SK-N-SH (cell line): ENCODE measurements around the gene ZCCHC7. TPM values are rescaled to one million over a fixed set of nuclear protein-coding genes. Genes with fewer than 3 reads are reported as not detected.

ENCODE experiments used
- CTCF ChIA-PET: fragments of 300-600, 350-600 bp; formaldehyde crosslinking; extraction: SDS; loops from one replicate; lab custom pipeline; 2021; lab: Yijun Ruan, JAX
- POLR2A ChIA-PET: fragments of 350-600 bp; sonication (Branson Sonifier 250); formaldehyde crosslinking; extraction: SDS; loops from one replicate; lab custom pipeline; 2020; ENCODE audit warnings: antibody characterized with exemption, inconsistent platforms; lab: Yijun Ruan, JAX
- DNase-seq: peaks from one replicate; pipeline ENCODE4 v3.0.0; 2012
- H2AFZ ChIP-seq: fragments of 200-600 bp; sonication (generic); 2 replicates; pipeline ENCODE4 v1.8.1; 2016; ENCODE audit warnings: antibody characterized with exemption, mild to moderate bottlenecking, low read depth
- H3F3A ChIP-seq: fragments of 200-600 bp; sonication (generic); replicated peaks from 2 replicates; pipeline ENCODE3; 2016; ENCODE audit warnings: antibody characterized with exemption, mild to moderate bottlenecking; ENCODE audit not compliant: insufficient read depth
- H3K27ac ChIP-seq, 2 experiments: fragments of 200-500 bp in 1 of 2; fragments of 200-600 bp in 1 of 2; sonication (Bioruptor generic) in 1 of 2; sonication (generic), shearing (Covaris generic) in 1 of 2; 2 replicates each; pipeline versions ENCODE4 v1.5.1 to v1.6.1; 2014 to 2016; ENCODE audit warnings: low read depth in 2 of 2, inconsistent platforms in 1 of 2, low read length in 1 of 2, mild to moderate bottlenecking in 1 of 2, mixed read lengths in 1 of 2
- H3K27me3 ChIP-seq: fragments of 200-600 bp; sonication (generic), shearing (Covaris generic); 2 replicates; pipeline ENCODE4 v1.6.1; 2016; ENCODE audit warnings: mixed run types; ENCODE audit not compliant: insufficient read depth
- H3K36me3 ChIP-seq, 2 experiments: fragments of 200-500 bp in 1 of 2; fragments of 200-600 bp in 1 of 2; sonication (Bioruptor generic) in 1 of 2; sonication (generic) in 1 of 2; replicated peaks in 1 of 2; 2 replicates each; pipeline versions ENCODE3 to v1.5.1; 2014 to 2016; ENCODE audit warnings: low read length in 1 of 2, mild to moderate bottlenecking in 1 of 2; ENCODE audit not compliant: insufficient read depth in 2 of 2, control insufficient read depth in 1 of 2
- H3K4me1 ChIP-seq, 2 experiments: fragments of 200-500 bp in 1 of 2; fragments of 200-600 bp in 1 of 2; sonication (Bioruptor generic) in 1 of 2; sonication (generic), shearing (Covaris generic) in 1 of 2; 2 replicates each; pipeline versions ENCODE4 v1.5.1 to v1.6.1; 2014 to 2016; ENCODE audit warnings: low read depth in 1 of 2, low read length in 1 of 2, mixed run types in 1 of 2; ENCODE audit not compliant: insufficient read depth in 2 of 2, control insufficient read depth in 1 of 2
- H3K4me2 ChIP-seq: fragments of 200-600 bp; sonication (generic), shearing (Covaris generic); 2 replicates; pipeline ENCODE4 v1.6.1; 2017; ENCODE audit warnings: mixed run types
- H3K4me3 ChIP-seq, 2 experiments: fragments of 200-500 bp in 1 of 2; fragments of 200-600 bp in 1 of 2; sonication (Bioruptor generic) in 1 of 2; sonication (generic), shearing (Covaris generic) in 1 of 2; 2 replicates each; pipeline versions ENCODE4 v1.5.1 to v1.8.1; 2014 to 2016; ENCODE audit warnings: low read depth in 2 of 2, inconsistent platforms in 1 of 2, low read length in 1 of 2, mild to moderate bottlenecking in 1 of 2, mixed read lengths in 1 of 2, moderate library complexity in 1 of 2
- H3K79me2 ChIP-seq: fragments of 200-600 bp; sonication (generic); 2 replicates; pipeline ENCODE4 v1.8.1; 2017; ENCODE audit warnings: mild to moderate bottlenecking; ENCODE audit not compliant: insufficient read depth
- H3K9ac ChIP-seq: fragments of 200-600 bp; sonication (generic); 2 replicates; pipeline ENCODE4 v1.6.1; 2017; ENCODE audit warnings: mixed run types
- H3K9me2 ChIP-seq: fragments of 200-600 bp; sonication (generic); 2 replicates; pipeline ENCODE4 v1.6.1; 2017; ENCODE audit warnings: mixed run types
- H3K9me3 ChIP-seq: fragments of 200-600 bp; sonication (generic); 2 replicates; pipeline ENCODE4 v1.6.1; 2017; ENCODE audit warnings: mixed run types, mild to moderate bottlenecking, moderate library complexity
- H4K20me1 ChIP-seq: fragments of 200-600 bp; sonication (generic); 2 replicates; pipeline ENCODE4 v1.6.1; 2017; ENCODE audit warnings: mild to moderate bottlenecking, mixed run types; ENCODE audit not compliant: insufficient read depth
- CHD2 ChIP-seq: fragments of 150-350 bp; IDR thresholded peaks from 2 replicates; pipeline ENCODE4 v1.6.1; 2018; ENCODE audit warnings: low read length; ENCODE audit not compliant: partially characterized antibody
- GABPA ChIP-seq: IDR thresholded peaks from 2 replicates; pipeline ENCODE4 v1.4.0; 2012; ENCODE audit warnings: low read depth, mild to moderate bottlenecking
- IRF3 ChIP-seq: fragments of 150-350 bp; IDR thresholded peaks from 2 replicates; pipeline ENCODE4 v1.6.1; 2016; ENCODE audit warnings: mild to moderate bottlenecking, low read depth, low read length
- MAX ChIP-seq: IDR thresholded peaks from 2 replicates; pipeline ENCODE4 v1.4.0; 2012; ENCODE audit warnings: low read depth
- MXI1 ChIP-seq: IDR thresholded peaks from 2 replicates; pipeline ENCODE4 v1.6.1; 2012; ENCODE audit warnings: mild to moderate bottlenecking, low read depth, low read length, improper control_type of control experiment
- NRF1 ChIP-seq: IDR thresholded peaks from 2 replicates; pipeline ENCODE4 v1.6.1; 2012; ENCODE audit warnings: low read depth, mild to moderate bottlenecking, low read length
- POLR2AphosphoS5 ChIP-seq: IDR thresholded peaks from 2 replicates; pipeline ENCODE4 v1.6.1; 2012; ENCODE audit warnings: low read depth, low read length
- RAD21 ChIP-seq: IDR thresholded peaks from 2 replicates; pipeline ENCODE4 v1.6.1; 2012; ENCODE audit warnings: mild to moderate bottlenecking, low read length
- SIN3A ChIP-seq: IDR thresholded peaks from 2 replicates; pipeline ENCODE4 v1.6.1; 2012; ENCODE audit warnings: low read depth, mild to moderate bottlenecking, low read length, moderate library complexity, borderline replicate concordance
- USF2 ChIP-seq: fragments of 150-350 bp; IDR thresholded peaks from 2 replicates; pipeline ENCODE4 v1.6.1; 2017; ENCODE audit warnings: antibody characterized with exemption, low read length, low read depth, borderline replicate concordance
- YY1 ChIP-seq: IDR thresholded peaks from 2 replicates; pipeline ENCODE4 v1.4.0; 2012; ENCODE audit warnings: low read depth, mild to moderate bottlenecking
- ZBTB33 ChIP-seq: IDR thresholded peaks from 2 replicates; pipeline ENCODE4 v1.4.0; 2012; ENCODE audit warnings: low read depth, borderline replicate concordance
- WGBS: methylation state at CpG from one replicate; pipeline ENCODE4 v1.1.6; 2017; ENCODE audit warnings: low lambda C conversion rate; 5-methylcytosine and 5-hydroxymethylcytosine counted together
- polyA plus RNA-seq, 3 experiments: library from polyadenylated mRNA; depleted of rRNA; stranded (reverse); fragments of >200 nt; gene quantifications; 2 replicates each; pipeline ENCODE4 v1.2.3, GENCODE V29; 2012

The ZCCHC7 gene
- polyA plus RNA-seq, 1 of the 3 experiments (the other 2 are of a cell fraction): 12.6 TPM

GRCh38 chr9:37094751-37095150 lies 25.6 kb upstream of the ZCCHC7 start (continued):
- TF ChIP-seq ZBTB33 (no peak), RAD21 (no peak), IRF3 (no peak), GABPA (no peak), YY1 (no peak), POLR2AphosphoS5 (no peak), MXI1 (no peak), MAX (no peak), SIN3A (no peak), USF2 (no peak)

GRCh38 chr9:37096628-37097027 lies 23.7 kb upstream of the ZCCHC7 start:
- H3K4me3 ChIP-seq: no peak overlapping the region
- peaks cover 0 to 9% of the 10 kb centered on the region in 2 experiments for H3K36me3 ChIP-seq
- no peak for TF ChIP-seq CHD2
- no peak for TF ChIP-seq GABPA
- no peak for TF ChIP-seq NRF1
- H3K27me3 ChIP-seq: no peaks in the 10 kb centered on the region
- CTCF ChIA-PET: no interaction called here
- no peak overlapping the region for H3K4me2 ChIP-seq
- H3K4me1 ChIP-seq: no peaks in the 10 kb centered on the region
- H4K20me1 ChIP-seq: no peaks in the 10 kb centered on the region
- no peaks in the 10 kb centered on the region for H3K79me2 ChIP-seq
- no peaks in the 10 kb centered on the region for H3K9me2 ChIP-seq
- H3K27ac ChIP-seq: no peak overlapping the region
- H2AFZ ChIP-seq: no peak overlapping the region
- no peaks in the 10 kb centered on the region for H3K9me3 ChIP-seq
- H3K9ac ChIP-seq: no peak overlapping the region
- DNase-seq: no peak
- POLR2A ChIA-PET: no interaction called here
- H3F3A ChIP-seq: no peaks in the 10 kb centered on the region
- WGBS: 97% methylated on average over 4 of the region's 4 CpGs
